WTC11 (cell line): Measurements from ENCODE around the gene OPRM1. TPM values are rescaled to one million over a fixed set of nuclear protein-coding genes. Genes with fewer than 3 reads are reported as not detected.

Experiments used
- ATAC-seq: fragments of 200-7000 bp; cut with Tn5 transposase; 2 replicates; pipeline ENCODE4 v1.10.0; 2021; ENCODE audit warnings: mild to moderate bottlenecking, moderate library complexity
- CTCF ChIA-PET: fragments of 300-600 bp; sonication (Branson Sonifier 250); formaldehyde crosslinking; loops from one replicate; lab custom pipeline; 2021; ENCODE audit warnings: antibody characterized with exemption; lab: Charles Lee
- POLR2A ChIA-PET: fragments of 350-600 bp; sonication (Branson Sonifier 250); formaldehyde crosslinking; loops from one replicate; lab custom pipeline; 2021; ENCODE audit warnings: antibody characterized with exemption; lab: Charles Lee
- DNase-seq: peaks from one replicate; pipeline ENCODE4 v3.0.0; 2021; ENCODE audit warnings: low spot score
- H3K27ac Mint-ChIP-seq: 2 replicates; pipeline ENCODE4 v1.8.0; 2021; ENCODE audit warnings: mixed read lengths
- H3K27me3 Mint-ChIP-seq: 2 replicates; pipeline ENCODE4 v1.8.0; 2021; ENCODE audit warnings: low read depth, mild to moderate bottlenecking, moderate library complexity, mixed read lengths
- H3K36me3 Mint-ChIP-seq: 2 replicates; pipeline ENCODE4 v1.8.0; 2021; ENCODE audit warnings: mixed read lengths
- H3K4me1 Mint-ChIP-seq: 2 replicates; pipeline ENCODE4 v1.8.0; 2022; ENCODE audit warnings: mixed read lengths
- H3K4me3 Mint-ChIP-seq: 2 replicates; pipeline ENCODE4 v1.8.0; 2021; ENCODE audit warnings: mild to moderate bottlenecking, moderate library complexity, mixed read lengths
- H3K9me3 Mint-ChIP-seq: 2 replicates; pipeline ENCODE4 v1.8.0; 2021; ENCODE audit warnings: mixed read lengths
- ESRRA ChIP-seq: sonication (generic); formaldehyde crosslinking; IDR thresholded peaks from 2 replicates; pipeline ENCODE4 v1.8.1; 2022; ENCODE audit warnings: mild to moderate bottlenecking, missing genetic modification reagents, borderline replicate concordance
- ETV6 ChIP-seq: sonication (generic); formaldehyde crosslinking; IDR thresholded peaks from 2 replicates; pipeline ENCODE4 v1.8.1; 2022; ENCODE audit warnings: mild to moderate bottlenecking, missing genetic modification reagents
- NR2C2 ChIP-seq: sonication (generic); formaldehyde crosslinking; IDR thresholded peaks from 2 replicates; pipeline ENCODE4 v1.8.0; 2022; ENCODE audit warnings: mild to moderate bottlenecking, missing genetic modification reagents
- OVOL2 ChIP-seq: fragments of 250-450 bp; sonication (Bioruptor Pico); IDR thresholded peaks from 2 replicates; pipeline ENCODE4 v1.9.0; 2021; ENCODE audit warnings: mild to moderate bottlenecking, borderline replicate concordance
- SMAD4 ChIP-seq: sonication (generic); formaldehyde crosslinking; IDR thresholded peaks from 2 replicates; pipeline ENCODE4 v1.8.0; 2022; ENCODE audit warnings: mild to moderate bottlenecking, missing genetic modification reagents
- SOX15 ChIP-seq: fragments of 250-450 bp; sonication (Bioruptor Pico); IDR thresholded peaks from 2 replicates; pipeline ENCODE4 v1.9.0; 2021; ENCODE audit warnings: mild to moderate bottlenecking
- TEAD1 ChIP-seq: sonication (generic); formaldehyde crosslinking; IDR thresholded peaks from 2 replicates; pipeline ENCODE4 v1.8.0; 2022; ENCODE audit warnings: mild to moderate bottlenecking, missing genetic modification reagents
- ZNF138 ChIP-seq: sonication (generic); formaldehyde crosslinking; conservative IDR thresholded peaks from 2 replicates; pipeline ENCODE4 v1.8.1; 2022; ENCODE audit warnings: mild to moderate bottlenecking, moderate library complexity, missing genetic modification reagents
- ZNF263 ChIP-seq: sonication (generic); formaldehyde crosslinking; IDR thresholded peaks from 2 replicates; pipeline ENCODE4 v1.8.1; 2022; ENCODE audit warnings: low read depth, mild to moderate bottlenecking, moderate library complexity, missing genetic modification reagents
- ZNF396 ChIP-seq: fragments of 250-450 bp; sonication (Bioruptor Pico); IDR thresholded peaks from 2 replicates; pipeline ENCODE4 v1.8.0; 2021; ENCODE audit warnings: mild to moderate bottlenecking, moderate library complexity, borderline replicate concordance
- total RNA-seq: library from RNA; stranded (reverse); gene quantifications from 3 replicates; pipeline ENCODE4 v1.2.3, GENCODE V29; 2021
- TF ChIP-seq, protein P1 (sequence below): sonication (generic); formaldehyde crosslinking; IDR thresholded peaks from 2 replicates; pipeline ENCODE4 v1.8.1; 2022; ENCODE audit warnings: low read depth, missing genetic modification reagents, borderline replicate concordance
- TF ChIP-seq, protein P2 (sequence below): fragments of 250-450 bp; sonication (Bioruptor Pico); IDR thresholded peaks from 2 replicates; pipeline ENCODE4 v1.8.0; 2021; ENCODE audit warnings: mild to moderate bottlenecking
- TF ChIP-seq, protein P3 (sequence below): sonication (generic); formaldehyde crosslinking; IDR thresholded peaks from 2 replicates; pipeline ENCODE4 v1.8.1; 2023; ENCODE audit warnings: mild to moderate bottlenecking, missing genetic modification reagents, borderline replicate concordance
- TF ChIP-seq, protein P4 (sequence below): sonication (generic); formaldehyde crosslinking; IDR thresholded peaks from 2 replicates; pipeline ENCODE4 v1.8.0; 2022; ENCODE audit warnings: mild to moderate bottlenecking, missing genetic modification reagents
- TF ChIP-seq, protein P5 (sequence below): fragments of 250-450 bp; sonication (Bioruptor Pico); conservative IDR thresholded peaks from 2 replicates; pipeline ENCODE4 v1.9.0; 2021; ENCODE audit warnings: mild to moderate bottlenecking
- TF ChIP-seq, protein P6 (sequence below): sonication (generic); formaldehyde crosslinking; IDR thresholded peaks from 2 replicates; pipeline ENCODE4 v1.8.0; 2022; ENCODE audit warnings: mild to moderate bottlenecking, missing genetic modification reagents

The OPRM1 gene
- total RNA-seq, 1 experiment from 2014 or later, result not detected

DNA sequence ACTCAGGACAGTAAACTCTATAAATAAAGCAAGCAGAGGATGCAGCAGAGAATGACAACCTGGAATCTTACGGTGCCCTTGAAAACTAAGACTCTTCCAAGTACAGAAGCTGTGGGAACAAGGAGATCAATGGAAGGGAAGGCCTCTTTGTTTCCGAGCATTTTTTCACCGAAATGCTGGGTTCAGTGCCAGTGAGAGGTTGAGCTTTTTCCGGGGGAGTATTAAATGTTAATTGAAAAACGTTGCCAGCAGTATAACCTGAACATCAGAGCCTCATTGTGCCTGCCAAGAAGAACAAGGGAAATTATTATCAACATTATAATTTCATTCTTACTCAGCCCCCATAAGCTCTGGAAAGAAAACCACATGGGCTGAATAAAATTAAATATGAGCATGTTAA lies 17.5 kb downstream of the OPRM1 start:
- Mint-ChIP-seq H3K9me3 (peaks cover 9% of the 10 kb centered on the region), H3K27me3 (no peaks in the 10 kb centered on the region), H3K4me1 (peaks cover 11% of the 10 kb centered on the region), H3K4me3 (no peak overlapping the region), H3K36me3 (no peaks in the 10 kb centered on the region), H3K27ac (peak overlapping the region; percentile 15; the same call in 1 of the 2 replicates)
- TF ChIP-seq, protein P1, sequence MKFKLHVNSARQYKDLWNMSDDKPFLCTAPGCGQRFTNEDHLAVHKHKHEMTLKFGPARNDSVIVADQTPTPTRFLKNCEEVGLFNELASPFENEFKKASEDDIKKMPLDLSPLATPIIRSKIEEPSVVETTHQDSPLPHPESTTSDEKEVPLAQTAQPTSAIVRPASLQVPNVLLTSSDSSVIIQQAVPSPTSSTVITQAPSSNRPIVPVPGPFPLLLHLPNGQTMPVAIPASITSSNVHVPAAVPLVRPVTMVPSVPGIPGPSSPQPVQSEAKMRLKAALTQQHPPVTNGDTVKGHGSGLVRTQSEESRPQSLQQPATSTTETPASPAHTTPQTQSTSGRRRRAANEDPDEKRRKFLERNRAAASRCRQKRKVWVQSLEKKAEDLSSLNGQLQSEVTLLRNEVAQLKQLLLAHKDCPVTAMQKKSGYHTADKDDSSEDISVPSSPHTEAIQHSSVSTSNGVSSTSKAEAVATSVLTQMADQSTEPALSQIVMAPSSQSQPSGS (CRISPR knock-in tag), result no peak
- TF ChIP-seq SOX15 (CRISPR knock-in tag) (no peak), ZNF396 (CRISPR knock-in tag) (no peak), NR2C2 (CRISPR knock-in tag) (no peak), ZNF138 (no peak)
- TF ChIP-seq, protein P2, sequence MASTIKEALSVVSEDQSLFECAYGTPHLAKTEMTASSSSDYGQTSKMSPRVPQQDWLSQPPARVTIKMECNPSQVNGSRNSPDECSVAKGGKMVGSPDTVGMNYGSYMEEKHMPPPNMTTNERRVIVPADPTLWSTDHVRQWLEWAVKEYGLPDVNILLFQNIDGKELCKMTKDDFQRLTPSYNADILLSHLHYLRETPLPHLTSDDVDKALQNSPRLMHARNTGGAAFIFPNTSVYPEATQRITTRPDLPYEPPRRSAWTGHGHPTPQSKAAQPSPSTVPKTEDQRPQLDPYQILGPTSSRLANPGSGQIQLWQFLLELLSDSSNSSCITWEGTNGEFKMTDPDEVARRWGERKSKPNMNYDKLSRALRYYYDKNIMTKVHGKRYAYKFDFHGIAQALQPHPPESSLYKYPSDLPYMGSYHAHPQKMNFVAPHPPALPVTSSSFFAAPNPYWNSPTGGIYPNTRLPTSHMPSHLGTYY, result no peak
- TF ChIP-seq, protein P3, sequence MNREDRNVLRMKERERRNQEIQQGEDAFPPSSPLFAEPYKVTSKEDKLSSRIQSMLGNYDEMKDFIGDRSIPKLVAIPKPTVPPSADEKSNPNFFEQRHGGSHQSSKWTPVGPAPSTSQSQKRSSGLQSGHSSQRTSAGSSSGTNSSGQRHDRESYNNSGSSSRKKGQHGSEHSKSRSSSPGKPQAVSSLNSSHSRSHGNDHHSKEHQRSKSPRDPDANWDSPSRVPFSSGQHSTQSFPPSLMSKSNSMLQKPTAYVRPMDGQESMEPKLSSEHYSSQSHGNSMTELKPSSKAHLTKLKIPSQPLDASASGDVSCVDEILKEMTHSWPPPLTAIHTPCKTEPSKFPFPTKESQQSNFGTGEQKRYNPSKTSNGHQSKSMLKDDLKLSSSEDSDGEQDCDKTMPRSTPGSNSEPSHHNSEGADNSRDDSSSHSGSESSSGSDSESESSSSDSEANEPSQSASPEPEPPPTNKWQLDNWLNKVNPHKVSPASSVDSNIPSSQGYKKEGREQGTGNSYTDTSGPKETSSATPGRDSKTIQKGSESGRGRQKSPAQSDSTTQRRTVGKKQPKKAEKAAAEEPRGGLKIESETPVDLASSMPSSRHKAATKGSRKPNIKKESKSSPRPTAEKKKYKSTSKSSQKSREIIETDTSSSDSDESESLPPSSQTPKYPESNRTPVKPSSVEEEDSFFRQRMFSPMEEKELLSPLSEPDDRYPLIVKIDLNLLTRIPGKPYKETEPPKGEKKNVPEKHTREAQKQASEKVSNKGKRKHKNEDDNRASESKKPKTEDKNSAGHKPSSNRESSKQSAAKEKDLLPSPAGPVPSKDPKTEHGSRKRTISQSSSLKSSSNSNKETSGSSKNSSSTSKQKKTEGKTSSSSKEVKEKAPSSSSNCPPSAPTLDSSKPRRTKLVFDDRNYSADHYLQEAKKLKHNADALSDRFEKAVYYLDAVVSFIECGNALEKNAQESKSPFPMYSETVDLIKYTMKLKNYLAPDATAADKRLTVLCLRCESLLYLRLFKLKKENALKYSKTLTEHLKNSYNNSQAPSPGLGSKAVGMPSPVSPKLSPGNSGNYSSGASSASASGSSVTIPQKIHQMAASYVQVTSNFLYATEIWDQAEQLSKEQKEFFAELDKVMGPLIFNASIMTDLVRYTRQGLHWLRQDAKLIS (CRISPR knock-in tag), result no peak
- no peak for ATAC-seq
- DNase-seq, result no peak
- CTCF ChIA-PET, result no interaction called here
- POLR2A ChIA-PET, result no interaction called here

DNA sequence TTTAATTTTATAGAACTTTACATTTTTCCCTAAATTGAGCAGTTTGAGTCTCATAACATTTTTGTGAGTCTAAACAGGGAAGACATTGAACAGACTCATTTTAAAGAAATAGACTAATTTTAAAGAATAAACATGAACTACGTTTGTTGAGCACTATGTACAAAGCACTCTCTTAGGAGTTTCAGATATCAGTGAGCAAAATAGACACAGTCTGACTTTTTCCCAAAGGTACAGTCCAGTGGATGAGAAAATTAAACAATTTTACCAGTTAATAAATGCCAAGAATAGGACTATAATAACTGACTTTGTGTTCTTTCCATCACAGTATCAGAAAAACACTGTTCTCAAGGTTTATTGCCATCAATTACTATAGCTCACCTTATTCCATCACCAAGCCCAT lies 18.1 kb downstream of the OPRM1 start:
- TF ChIP-seq, protein P4, sequence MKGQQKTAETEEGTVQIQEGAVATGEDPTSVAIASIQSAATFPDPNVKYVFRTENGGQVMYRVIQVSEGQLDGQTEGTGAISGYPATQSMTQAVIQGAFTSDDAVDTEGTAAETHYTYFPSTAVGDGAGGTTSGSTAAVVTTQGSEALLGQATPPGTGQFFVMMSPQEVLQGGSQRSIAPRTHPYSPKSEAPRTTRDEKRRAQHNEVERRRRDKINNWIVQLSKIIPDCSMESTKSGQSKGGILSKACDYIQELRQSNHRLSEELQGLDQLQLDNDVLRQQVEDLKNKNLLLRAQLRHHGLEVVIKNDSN (CRISPR knock-in tag), result no peak
- no peaks in the 10 kb centered on the region for H3K36me3 Mint-ChIP-seq
- no peaks in the 10 kb centered on the region for H3K27me3 Mint-ChIP-seq
- no peak for ATAC-seq
- H3K4me1 Mint-ChIP-seq, result peaks cover 11% of the 10 kb centered on the region
- H3K27ac Mint-ChIP-seq, result no peak overlapping the region
- H3K9me3 Mint-ChIP-seq, result peaks cover 6% of the 10 kb centered on the region
- ChIA-PET POLR2A (no interaction called here), CTCF (no interaction called here)
- DNase-seq, result no peak
- H3K4me3 Mint-ChIP-seq, result no peak overlapping the region

DNA sequence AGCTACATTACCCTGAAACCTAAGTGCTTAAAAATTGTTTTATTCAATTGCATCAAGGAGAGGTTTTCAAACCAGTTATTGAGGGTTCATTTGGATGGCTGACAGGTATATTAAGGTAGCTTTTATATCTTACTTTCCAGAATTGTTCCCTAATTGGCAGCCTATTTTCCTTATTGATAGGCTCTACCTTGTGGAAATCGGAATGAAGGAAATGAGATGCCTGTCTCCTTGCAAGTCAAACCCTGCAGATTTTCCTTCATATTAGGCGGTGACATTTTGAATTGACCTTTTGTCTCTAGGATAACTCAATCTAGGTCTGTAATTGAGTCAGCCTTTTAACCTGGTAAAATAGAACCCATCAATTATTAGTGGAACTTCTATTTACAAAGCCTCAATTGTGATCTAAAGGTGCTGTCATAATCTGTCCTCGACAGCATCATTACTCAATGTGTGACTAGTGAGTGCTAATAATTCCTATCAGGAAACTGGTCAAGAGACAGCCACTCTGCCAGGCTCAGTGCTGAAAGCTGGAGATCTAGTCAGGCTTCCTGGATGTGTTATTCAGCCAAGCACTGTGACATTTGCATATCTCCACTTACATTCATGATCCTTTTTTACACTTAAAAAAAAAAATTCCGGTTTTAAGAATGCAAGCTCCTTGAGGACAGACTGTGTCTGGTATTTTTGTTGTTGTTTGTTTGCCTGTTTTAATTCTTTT lies 20.1 kb downstream of the OPRM1 start:
- peaks cover 11% of the 10 kb centered on the region for H3K4me1 Mint-ChIP-seq
- POLR2A ChIA-PET, result no interaction called here
- TF ChIP-seq ESRRA (CRISPR knock-in tag) (no peak), SMAD4 (no peak), TEAD1 (CRISPR knock-in tag) (no peak), ZNF263 (CRISPR knock-in tag) (no peak), ETV6 (CRISPR knock-in tag) (no peak), OVOL2 (CRISPR knock-in tag) (no peak)
- TF ChIP-seq, protein P5, sequence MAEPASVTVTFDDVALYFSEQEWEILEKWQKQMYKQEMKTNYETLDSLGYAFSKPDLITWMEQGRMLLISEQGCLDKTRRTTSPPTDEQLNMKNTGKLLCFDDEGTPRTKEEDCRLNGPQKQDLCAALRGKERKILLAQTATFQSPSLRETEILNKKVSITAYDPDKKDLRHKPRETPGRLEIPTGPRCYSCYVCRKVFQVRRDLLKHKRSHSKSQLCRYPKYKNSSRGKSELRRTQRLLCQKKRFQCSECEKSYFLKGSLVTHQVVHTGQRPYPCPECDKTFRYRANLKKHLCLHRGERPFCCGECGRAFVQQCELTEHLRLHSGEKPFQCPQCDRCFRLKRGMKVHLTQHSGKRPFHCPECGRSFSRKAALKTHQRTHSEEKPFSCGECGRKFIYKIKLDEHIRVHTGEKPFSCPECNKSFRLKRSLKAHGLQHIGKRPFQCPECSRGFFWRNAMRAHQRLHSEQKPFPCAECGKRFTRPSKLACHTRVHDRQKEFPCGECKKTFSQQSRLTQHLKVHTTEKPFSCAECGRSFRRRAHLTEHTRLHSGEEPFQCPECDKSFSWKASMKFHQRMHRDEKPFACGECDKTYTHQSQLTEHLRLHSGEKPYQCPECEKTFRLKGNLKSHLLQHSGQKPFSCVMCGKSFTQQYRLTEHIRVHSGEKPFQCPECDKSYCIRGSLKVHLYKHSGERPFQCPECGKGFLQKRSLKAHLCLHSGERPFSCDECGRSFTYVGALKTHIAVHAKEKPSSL (CRISPR knock-in tag), result no peak
- TF ChIP-seq, protein P6, sequence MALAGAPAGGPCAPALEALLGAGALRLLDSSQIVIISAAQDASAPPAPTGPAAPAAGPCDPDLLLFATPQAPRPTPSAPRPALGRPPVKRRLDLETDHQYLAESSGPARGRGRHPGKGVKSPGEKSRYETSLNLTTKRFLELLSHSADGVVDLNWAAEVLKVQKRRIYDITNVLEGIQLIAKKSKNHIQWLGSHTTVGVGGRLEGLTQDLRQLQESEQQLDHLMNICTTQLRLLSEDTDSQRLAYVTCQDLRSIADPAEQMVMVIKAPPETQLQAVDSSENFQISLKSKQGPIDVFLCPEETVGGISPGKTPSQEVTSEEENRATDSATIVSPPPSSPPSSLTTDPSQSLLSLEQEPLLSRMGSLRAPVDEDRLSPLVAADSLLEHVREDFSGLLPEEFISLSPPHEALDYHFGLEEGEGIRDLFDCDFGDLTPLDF (CRISPR knock-in tag), result no peak
- TF ChIP-seq, protein P3 (CRISPR knock-in tag), result no peak

More for the DNA sequence above, 20.1 kb downstream of the OPRM1 start:
- H3K36me3 Mint-ChIP-seq, result no peaks in the 10 kb centered on the region
- no peak overlapping the region for H3K4me3 Mint-ChIP-seq
- no peak overlapping the region for H3K27ac Mint-ChIP-seq
- H3K27me3 Mint-ChIP-seq, result no peaks in the 10 kb centered on the region
- peaks cover 6% of the 10 kb centered on the region for H3K9me3 Mint-ChIP-seq
- CTCF ChIA-PET, result no interaction called here
- DNase-seq (no peak), ATAC-seq (no peak)
